GM19240 (cell line): ENCODE results near the gene ANKRD12.

ENCODE experiments used
- DNase-seq: peaks from one replicate; pipeline ENCODE4 v3.0.0; 2011; ENCODE audit warnings: low spot score; ENCODE audit not compliant: insufficient read length

The ANKRD12 gene

DNA sequence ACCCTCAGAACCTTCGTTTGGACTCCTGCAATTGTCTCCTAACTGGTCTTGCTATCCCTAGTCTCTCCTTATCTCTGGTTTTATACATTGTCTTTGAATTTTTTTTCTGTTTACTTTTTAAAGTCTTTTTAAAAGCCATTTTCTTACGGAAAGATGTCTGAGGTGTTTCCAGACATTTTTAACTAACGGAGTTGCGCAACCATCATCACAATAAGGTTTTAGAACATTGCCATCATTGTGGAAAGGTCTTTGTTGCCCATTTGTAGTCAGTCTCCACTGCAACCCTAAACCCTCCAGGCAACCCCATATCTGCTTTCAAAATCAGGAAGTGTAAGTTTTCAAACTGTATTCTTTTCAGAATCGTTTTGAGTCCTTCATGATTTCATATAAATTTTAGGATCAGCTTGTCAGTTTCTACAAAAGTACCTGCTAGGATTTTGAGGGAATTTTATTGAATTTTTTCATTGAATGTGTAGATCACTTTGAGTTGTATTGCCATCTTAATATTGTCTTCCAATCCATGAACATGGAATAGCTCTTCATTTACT lies 46.3 kb downstream of the ANKRD12 start:
- DNase-seq: no peak

DNA sequence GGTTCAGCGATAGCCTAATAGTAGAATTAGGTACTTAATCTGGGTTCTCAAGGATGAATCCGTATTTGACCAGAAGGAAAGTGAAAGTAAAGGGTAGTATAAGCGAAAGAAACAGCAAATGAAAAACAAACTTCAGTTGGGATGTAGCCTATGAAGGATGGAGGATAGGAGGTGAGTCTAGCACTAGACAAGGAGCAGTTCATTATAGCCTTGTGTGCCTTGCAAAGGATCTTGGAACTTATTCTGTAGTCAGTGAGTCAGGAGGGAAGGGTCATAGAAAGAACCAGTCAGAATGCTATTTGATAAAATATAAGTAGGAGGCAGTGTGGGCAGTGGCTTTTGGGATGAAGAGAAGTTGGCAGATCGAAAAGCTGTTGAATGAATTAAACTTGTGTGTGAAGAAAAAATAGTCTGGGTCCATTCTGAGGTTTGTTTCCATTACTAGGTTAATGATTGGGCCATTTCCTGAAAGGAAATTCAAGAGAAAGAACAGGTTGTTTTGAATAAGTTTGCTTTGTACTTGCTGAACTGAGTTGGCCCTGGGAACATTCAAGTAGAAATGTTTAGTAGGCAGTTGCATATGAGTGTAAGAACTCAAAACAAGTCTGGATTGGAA lies 48.5 kb downstream of the ANKRD12 start:
- no peak for DNase-seq

DNA sequence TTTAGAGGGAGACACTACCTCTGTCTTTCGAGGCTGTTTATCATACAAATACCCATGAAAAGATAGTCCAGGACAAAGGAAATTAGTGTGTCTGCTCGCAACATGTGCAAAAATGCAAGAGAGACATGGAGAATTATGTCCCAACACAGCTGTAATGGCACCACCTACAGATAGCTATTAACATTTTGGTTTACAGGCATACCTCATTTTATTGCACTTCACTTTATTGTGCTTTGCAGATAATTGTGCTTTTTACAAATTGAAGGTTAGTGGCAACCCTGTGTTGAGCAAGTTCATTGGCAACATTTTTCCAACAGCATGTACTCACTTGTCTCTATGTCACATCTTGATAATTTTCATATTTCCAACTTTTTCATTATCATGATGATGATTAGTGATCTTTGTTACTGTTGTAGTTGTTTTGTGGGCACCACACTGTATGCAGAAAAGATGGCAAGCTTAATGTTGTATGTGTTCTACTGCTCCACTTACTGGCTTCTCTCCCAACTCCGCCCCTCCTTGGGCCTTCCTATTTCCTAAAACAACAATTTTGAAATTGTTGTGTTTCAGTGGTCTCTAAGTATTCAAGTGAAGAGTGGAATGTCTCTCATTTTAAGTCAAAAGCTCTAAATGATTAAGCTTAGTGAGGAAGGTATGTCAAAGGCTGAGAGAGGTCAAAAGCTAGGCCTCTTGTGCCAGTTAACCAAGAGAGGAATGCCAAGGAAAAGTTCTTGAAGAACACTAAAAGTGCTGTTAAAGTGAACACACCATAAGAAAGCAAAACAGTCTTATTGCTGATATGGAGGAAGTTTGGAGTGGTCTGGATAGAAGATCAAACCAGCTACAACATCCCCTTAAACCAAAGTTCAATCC lies 52.0 kb downstream of the ANKRD12 start:
- no peak for DNase-seq

DNA sequence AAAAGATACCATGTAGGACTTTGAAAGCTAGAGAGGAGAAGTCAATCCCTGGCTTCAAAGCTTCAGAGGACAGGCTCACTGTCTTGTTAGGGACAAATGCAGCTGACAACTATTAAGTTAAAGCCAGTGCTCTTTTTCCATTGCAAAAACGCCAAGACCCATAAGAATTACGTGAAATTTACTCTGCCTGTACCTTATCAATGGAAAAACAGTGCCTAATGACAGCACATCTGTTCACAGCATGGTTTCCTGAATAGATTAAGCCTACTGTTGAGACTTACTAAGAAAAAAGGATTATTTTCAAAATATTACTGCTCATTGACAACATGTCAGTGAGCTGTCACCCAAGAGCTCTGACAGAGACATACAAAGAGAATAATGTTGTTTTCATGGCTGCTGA lies 52.9 kb downstream of the ANKRD12 start:
- DNase-seq: no peak

DNA sequence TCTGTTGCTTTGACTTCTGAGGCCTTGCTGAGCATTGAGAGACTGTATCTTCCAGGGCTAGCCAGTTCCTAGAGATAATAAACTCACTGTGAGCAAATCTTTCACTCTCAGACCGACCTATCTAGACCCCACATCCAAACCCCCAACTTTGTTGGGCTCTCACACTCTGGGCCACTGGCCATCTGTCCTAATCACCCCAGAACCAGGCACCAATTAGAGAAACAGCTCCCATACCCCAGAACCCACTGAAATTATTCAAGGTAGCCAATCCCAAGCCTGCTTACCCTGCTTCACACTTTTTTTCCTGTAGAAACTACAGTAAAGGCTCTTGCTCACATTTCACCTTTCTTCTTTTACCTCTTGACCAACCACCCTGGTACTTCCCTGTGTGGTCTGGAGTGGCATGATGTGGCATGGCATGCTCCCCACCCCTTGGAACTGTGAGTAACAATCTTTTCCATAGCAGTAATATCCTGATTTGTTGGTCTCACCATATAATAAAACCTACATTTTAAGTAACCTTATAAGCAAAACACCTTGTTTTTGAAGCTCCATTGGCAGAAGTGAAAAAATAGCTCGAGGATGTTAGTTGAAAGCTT lies 55.2 kb downstream of the ANKRD12 start:
- DNase-seq: no peak

DNA sequence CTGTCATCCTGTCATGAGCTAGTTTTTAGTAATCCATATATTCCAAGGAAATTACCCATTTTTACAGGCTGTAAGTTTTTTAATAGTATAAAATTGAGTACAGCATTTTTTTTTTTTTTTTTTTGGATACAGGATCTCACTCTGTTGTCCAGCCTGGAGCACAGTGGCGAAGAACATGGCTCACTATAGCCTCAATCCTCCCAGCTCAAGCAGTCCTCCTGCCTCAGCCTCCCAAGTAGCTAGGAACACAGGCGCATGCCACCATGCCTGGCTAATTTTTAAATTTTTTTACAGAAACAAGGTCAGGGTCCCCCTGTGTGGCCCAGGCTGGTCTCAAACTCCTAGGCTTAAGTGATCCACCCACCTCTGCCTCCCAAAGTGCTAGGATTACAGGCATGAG lies 56.5 kb downstream of the ANKRD12 start:
- DNase-seq: no peak

DNA sequence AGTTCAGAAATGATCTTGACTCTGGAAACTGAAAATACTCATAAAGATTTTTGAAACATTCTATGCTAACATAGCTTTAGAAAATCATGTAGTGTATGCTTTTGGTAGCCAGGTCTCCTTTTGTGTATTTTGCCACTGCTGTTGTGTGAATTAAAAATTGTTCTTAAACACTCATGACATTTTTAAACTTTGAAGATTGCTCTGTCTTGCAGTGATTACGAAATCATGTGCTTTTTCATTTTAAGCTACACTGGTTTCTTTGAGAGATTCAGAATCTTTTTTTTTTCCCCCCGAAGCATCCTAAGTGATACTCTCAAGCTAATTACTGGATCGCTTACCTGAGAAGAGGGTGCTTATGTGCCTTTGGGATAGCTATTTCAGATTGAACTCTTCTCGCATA lies 60.0 kb downstream of the ANKRD12 start:
- DNase-seq: no peak

DNA sequence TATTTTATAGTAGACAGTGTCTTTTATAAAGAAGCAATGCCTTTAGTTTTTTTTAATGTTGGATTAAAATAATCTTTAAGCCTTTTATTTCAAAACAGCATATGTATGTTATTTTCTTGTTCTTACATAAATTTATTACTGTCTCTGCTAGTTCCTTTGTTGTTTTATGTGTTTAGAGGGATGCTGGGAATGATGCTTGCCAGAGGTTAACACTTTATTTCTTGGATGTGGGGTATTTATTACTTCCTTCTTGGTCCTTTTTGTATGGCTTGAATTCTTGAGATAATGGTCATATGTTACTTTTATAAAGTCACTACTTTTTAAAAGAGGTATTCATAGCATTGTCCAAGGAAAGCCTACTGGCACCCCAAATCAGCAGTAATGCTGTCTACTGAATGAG lies 63.1 kb downstream of the ANKRD12 start:
- DNase-seq: no peak

DNA sequence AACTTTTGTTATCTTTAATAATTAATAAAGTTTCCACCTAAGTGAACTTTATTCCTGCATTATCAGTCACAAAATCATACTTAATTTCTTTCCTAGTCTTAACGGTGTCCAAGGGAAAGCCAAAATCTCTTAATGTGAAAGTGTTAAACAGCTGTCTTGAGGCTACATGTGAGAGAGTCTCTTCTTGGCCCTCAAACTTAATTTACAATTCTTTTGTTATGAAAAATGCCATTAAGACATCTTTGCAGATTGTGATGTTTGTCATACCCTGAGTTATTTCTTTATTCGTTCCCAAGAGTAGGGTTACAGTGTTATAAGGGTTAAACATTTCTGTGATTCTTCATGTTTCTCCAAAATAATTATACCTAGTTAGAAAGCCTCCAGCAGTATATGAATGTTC lies 64.6 kb downstream of the ANKRD12 start:
- DNase-seq: no peak

DNA sequence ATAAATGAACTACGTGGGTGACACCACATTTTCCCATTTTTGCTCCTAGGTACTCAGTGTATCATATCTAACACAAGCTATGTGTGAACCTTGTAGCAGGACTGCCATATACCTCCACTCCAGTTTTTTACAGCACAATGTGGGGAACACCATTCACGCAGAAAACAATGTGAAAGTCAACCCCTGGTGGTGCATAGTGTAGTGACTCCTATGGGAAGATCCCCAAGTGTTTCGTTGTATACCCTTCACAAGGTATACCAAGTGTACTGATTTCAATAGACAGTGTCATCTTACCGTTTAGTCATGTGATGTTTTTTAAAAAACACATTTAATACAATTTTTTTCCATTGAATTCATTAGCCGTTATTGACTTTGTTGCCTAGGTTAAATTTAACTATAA lies 68.1 kb downstream of the ANKRD12 start:
- no peak for DNase-seq

DNA sequence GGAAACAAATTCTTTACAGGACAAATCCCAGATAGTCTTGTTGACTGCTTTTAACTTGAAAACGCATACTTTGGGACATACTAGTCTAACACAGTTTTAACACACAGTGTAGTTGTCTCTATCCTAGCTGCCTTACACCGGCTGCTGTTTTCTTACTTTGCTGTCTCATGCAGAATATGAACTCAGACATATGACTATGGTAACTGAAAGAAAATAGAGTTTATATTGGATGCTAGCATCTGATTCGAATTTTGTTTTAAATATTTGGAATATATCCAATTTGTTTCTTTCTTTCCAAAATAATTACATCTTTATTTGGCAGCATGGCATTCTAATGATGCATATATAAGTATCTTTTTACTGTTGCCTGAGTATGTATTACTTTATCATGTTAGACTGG lies 69.8 kb downstream of the ANKRD12 start:
- DNase-seq: no peak

DNA sequence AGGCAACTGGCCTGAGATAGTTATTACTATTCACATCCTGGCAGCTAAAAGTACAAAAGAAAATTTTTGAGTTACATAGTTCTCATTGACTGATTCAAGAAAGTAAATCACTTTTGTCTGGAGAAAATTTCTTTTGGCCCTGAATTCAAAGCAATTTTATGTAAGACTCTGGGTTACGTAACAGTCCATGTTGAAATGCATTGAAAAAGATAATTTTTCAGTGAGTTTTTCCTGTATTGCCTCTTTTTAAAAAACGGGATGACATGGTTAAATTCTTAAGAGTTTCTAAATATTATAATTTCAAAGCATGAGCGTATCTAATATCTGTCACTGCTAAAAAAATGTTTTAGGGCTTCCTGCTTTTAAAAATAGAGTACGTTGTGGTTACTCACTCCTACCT lies 72.7 kb downstream of the ANKRD12 start:
- DNase-seq: no peak

DNA sequence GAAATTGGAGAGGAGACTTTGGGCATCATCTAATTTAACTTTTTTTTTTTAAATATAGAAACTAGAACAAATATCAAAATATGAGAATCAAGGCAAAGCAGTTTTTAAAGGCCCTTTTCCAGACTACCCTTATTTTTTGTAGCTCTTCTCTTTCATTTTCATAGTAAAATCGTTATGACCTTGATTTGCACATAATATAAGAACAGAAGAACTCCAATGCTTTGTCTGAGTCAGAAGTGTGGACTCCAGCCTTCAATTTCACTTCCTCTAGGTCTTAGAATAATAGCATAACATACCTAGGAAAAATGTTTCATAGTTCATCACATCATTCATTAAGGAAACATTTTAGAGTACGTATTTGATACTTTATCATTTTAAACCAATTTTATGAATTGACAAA lies 74.4 kb downstream of the ANKRD12 start:
- DNase-seq: no peak

DNA sequence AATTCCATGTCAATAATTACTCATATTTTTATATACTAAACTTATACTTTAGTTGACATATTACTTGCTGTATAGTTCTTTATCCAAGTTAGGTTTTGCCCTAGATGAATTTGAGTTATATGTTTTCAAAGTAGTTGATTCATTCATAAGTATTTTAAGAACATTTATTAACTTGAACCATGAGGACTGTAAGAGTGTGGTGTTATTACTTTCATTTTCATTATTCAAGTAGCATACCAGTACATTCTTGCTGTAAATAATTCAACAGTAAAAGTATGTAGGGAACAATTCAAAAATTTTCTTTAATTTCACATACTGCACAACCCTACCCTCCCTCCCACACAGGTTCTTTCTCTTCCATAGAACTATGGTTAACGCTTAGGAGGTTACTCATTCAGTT lies 75.4 kb downstream of the ANKRD12 start:
- no peak for DNase-seq

DNA sequence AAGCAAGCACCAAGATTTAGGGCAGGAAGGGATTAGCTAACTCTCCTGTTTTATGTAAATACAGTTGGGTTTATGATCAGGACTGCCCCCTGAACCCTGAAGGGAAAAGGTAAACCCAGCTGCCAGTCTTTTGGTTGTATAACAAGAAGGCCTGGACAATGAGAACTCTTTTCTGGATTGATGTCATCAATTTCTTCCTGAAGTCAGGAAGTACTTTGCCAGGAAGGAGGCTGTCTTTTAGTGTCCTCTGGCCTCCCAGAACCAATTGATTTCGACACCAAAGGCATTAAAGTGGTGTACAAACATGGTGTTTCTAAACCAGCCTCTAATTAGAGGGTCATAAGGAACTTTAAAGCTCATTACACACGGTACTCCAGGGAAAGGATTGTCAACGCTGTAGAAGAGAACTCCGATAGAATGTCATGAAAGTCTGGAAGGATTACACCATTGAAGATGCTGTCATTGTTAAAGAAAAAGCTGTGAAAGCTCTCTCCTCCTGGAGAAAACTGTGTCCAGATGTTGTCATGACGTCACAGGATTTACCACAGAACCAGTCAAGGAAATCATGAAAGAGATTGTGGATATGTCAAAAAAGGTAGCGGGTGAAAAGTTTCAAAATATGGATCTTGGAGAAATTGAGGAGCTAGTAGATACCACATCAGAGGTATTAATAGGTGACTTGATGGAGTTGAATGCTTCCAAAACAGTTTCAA lies 78.8 kb downstream of the ANKRD12 start:
- no peak for DNase-seq

DNA sequence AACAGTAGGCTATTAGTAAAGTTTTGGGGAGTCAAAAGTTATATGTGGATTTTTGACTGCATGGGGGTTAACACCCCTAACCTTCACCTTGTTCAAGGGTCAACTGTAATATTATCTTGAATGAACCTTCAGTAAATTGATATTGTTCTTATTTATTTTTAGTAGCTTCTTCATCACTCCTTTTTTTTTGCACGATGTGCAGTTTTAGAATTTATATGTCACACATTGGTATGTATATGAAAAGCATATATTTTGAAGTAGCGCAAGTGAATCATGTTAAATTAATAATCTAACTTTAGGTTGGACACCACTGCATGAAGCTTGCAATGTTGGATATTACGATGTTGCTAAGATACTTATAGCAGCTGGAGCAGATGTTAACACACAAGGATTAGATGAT lies 79.9 kb downstream of the ANKRD12 start:
- DNase-seq: no peak

DNA sequence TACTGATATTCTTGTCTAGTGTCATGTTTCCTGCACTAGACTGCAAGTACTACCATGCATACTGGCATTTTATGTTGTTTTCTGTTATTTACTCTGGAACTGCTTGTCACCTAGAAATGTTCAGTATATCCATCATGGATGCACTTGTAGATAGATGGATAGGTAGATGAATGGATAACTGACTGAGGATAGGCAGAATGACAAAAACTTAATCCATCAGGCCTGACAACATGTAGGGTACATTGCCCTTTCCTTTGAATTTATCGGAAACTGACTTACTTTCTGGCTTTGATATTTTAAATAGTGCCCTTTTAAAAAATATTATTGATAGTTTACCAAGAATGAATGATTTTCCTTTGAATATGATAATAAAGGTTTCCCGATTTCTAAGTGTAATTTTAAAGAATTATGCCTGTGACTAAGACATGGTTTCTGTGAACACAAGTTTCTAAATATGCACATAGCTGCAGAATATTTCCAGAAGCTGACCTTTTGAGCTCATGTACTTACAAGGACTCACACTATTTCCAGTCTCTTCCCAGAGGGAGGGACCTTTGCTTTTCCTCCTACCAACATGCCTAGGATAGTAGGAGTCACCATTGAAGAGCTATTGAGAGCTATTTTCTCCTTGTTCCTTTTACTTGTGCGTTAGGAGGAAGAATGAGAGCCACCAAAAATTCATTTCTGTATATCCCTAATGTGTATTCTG lies 81.3 kb downstream of the ANKRD12 start:
- DNase-seq: no peak

DNA sequence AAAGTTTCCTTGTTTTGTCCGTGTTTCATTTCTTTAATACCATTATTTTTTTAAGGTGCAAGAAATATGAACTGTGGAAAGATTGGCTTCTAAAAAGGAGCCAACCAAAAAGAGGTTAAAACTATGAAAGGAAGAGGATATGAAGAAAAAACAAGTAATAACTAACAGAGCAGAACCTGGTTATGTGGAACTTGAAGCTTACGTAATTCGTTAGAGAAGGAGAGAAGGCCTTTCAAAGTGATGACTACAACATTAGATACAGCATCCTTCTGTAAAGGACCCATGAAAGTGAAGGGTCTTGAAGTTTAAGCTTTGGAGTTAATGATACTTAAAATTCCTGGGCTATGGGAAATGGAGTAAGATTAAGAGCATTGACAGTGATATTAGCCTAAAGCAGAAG lies 84.5 kb downstream of the ANKRD12 start:
- no peak for DNase-seq

DNA sequence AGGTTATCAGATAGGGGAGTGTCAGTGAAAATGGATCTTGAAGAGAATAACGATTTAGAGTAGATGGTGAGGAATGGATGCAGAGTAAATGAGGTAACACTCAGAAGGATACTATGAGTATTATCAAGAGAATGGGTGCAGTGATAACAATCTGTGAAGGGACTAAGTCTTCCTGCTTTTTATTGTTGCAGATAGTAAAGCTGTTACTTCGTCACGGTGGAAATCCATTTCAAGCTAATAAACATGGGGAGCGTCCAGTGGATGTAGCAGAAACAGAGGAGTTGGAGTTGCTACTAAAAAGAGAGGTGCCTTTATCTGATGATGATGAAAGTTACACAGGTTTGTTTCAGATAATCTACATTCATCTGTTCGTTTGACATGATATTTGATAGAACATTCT lies 85.1 kb downstream of the ANKRD12 start:
- no peak for DNase-seq

DNA sequence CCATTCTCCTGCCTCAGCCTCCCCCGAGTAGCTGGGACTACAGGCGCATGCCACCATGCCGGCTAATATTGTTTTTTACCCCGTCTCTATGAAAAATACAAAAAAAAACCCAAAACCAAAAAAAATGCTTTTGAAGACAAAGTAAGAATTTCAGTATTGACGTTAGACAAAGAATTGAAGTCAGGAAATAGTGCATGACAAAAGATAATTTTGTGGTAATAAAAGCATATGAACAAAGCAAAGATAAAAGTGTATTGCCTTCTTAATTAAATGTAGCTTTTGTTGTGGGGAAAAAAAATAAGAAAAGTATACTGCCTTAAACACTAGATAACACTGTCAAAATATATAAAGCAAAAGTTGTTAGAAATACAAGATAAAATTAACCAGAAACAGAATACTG lies 86.8 kb downstream of the ANKRD12 start:
- DNase-seq: no peak

DNA sequence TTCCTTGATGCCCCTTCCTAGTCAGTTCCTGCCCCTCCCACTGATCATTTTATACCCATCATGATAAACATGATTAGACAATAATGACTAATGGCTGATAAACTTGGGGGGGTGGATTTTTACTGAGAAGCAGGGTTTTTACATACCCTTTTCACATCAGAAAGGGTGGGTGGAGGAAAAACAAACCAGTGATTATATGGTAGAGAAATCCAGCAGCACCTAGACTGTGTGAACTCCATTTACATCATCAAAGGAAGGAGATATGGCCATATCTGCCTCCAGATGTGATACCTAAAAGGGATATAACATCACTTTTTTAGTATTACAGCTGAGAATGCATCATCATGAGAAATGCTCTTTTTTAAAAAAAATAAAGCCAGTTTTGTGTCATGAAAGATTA lies 89.9 kb downstream of the ANKRD12 start:
- no peak for DNase-seq
